SK-N-SH (cell line): Measurements from ENCODE around the gene PSAP. TPM values are rescaled to one million over a fixed set of nuclear protein-coding genes. Genes with fewer than 3 reads are reported as not detected.

Experiments
- EP300 ChIP-seq, 2 experiments: IDR thresholded peaks; 2 replicates each; pipeline versions ENCODE4 v1.4.0 to v1.6.1; 2012; ENCODE audit warnings: borderline replicate concordance in 1 of 2, low read depth in 1 of 2, low read length in 1 of 2
- FOSL2 ChIP-seq: IDR thresholded peaks from 2 replicates; pipeline ENCODE4 v1.4.0; 2012; ENCODE audit warnings: low read depth, mild to moderate bottlenecking, moderate library complexity, borderline replicate concordance
- POLR2AphosphoS5 ChIP-seq: IDR thresholded peaks from 2 replicates; pipeline ENCODE4 v1.6.1; 2012; ENCODE audit warnings: low read depth, low read length
- RXRA ChIP-seq: IDR thresholded peaks from 2 replicates; pipeline ENCODE4 v1.4.0; 2012; ENCODE audit warnings: low read depth, mild to moderate bottlenecking, borderline replicate concordance
- SIN3A ChIP-seq: IDR thresholded peaks from 2 replicates; pipeline ENCODE4 v1.6.1; 2012; ENCODE audit warnings: low read depth, mild to moderate bottlenecking, low read length, moderate library complexity, borderline replicate concordance
- SMC3 ChIP-seq: IDR thresholded peaks from 2 replicates; pipeline ENCODE4 v1.6.1; 2012; ENCODE audit warnings: low read depth, low read length, improper control_type of control experiment
- USF1 ChIP-seq: IDR thresholded peaks from 2 replicates; pipeline ENCODE4 v1.4.0; 2012; ENCODE audit warnings: low read depth, borderline replicate concordance
- polyA plus RNA-seq, 3 experiments: library from polyadenylated mRNA; depleted of rRNA; stranded (reverse); fragments of >200 nt; gene quantifications; 2 replicates each; pipeline ENCODE4 v1.2.3, GENCODE V29; 2012
- small RNA-seq, 7 experiments: library from RNA; depleted of rRNA; stranded (forward); fragments of <200 nt; gene quantifications; one replicate each; pipeline ENCODE3, GENCODE V24; 2012
- TF ChIP-seq, protein P1 (sequence below): IDR thresholded peaks from 2 replicates; pipeline ENCODE4 v1.4.0; 2012; ENCODE audit warnings: low read depth
- TF ChIP-seq, protein P2 (sequence below): fragments of 150-350 bp; IDR thresholded peaks from 2 replicates; pipeline ENCODE4 v1.6.1; 2017; ENCODE audit warnings: antibody characterized with exemption, low read length, low read depth, borderline replicate concordance

Gene PSAP
- polyA plus RNA-seq, 1 of the 3 experiments (the other 2 are of a cell fraction): 1,647 TPM

DNA sequence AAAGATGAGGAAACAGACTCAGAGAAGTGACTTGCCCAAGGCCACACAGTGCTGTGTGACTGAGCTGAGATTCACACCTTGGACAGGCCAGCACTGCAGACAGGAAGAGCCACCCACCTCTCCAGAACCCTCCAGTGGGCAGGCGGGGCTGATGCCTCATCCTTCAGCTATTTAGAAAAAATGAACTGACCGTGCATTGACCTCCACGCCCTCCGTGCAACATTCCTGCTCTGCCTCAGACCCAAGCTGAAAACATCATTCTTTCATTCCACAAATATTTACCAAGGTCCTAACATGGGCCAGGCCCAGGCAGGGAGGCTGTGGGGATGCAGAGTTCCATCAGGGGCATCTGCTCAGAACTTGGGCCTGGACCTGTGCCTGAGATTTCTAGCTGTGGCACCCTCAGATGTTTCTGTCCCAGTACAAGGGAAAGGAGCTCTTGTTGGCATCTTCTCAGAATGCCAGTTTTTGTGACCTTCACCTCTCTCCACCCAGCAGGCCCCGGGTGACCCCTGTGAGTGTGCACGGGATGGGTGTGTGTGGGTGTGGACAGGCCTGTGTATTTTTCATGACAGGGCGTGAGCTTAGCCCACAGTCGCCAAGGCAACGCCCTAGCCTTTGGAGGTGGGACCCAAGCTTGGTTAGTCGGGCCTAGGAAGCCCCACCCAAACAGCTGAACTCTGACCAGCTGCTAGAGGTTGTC, 84.2 kb downstream of the PSAP start (continued):
- TF ChIP-seq, protein P1, sequence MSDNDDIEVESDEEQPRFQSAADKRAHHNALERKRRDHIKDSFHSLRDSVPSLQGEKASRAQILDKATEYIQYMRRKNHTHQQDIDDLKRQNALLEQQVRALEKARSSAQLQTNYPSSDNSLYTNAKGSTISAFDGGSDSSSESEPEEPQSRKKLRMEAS: peak; percentile 67; the same call in 1 of the 2 replicates
- TF ChIP-seq EP300 (IDR thresholded peaks at IDR 0.05; ENCODE audit: borderline replicate concordance in 1 of 2, low read depth in 1 of 2, low read length in 1 of 2) (peak in 1 of 2 experiments; percentile 84; a peak in 3 of 4 replicates), USF1 (no peak), RXRA (peak; percentile 100), SMC3 (no peak), POLR2AphosphoS5 (peak; percentile 47; the same call in 1 of the 2 replicates), FOSL2 (peak; percentile 90), SIN3A (no peak; the same call in 1 of the 2 replicates)
- TF ChIP-seq, protein P2, sequence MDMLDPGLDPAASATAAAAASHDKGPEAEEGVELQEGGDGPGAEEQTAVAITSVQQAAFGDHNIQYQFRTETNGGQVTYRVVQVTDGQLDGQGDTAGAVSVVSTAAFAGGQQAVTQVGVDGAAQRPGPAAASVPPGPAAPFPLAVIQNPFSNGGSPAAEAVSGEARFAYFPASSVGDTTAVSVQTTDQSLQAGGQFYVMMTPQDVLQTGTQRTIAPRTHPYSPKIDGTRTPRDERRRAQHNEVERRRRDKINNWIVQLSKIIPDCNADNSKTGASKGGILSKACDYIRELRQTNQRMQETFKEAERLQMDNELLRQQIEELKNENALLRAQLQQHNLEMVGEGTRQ: no peak

Small RNA genes within 50 kb of the gene (small RNA-seq; reads per million reads assigned to genes)
- 0 reads per million in 7 experiments for gene MIR7152
- 0 to 0.64 (median 0) reads per million in 7 experiments for gene RNU7-38P

Other genes with a start within 250 kb of the PSAP start
- gene C10orf105, start 131.5 kb downstream of the PSAP start, polyA plus RNA-seq (2012; rRNA removed): not detected in 2 replicates
- gene VSIR, start 77.7 kb downstream of the PSAP start, polyA plus RNA-seq (2012; rRNA removed): 8.7 and 11.3 TPM in 2 replicates
- 6.0 and 6.1 TPM in 2 replicates for gene CHST3, start 113.1 kb upstream of the PSAP start, polyA plus RNA-seq (2012; rRNA removed)
- gene SPOCK2, start 237.3 kb upstream of the PSAP start, polyA plus RNA-seq (2012; rRNA removed): 0.18 and 0.63 TPM in 2 replicates